ENCODE data around the gene SNORC.

GRCh38 chr2:232888839-232889529 is 18.9 kb downstream of the SNORC start:
- TF ChIP-seq POLR2A (IDR thresholded peaks at IDR 0.05) (no peak), CTCF (IDR thresholded peaks at IDR 0.05) (no peak)

Measured in body of pancreas (tissue), 4 donors.